Fibroblast of skin of scalp (primary cell): Measurements from ENCODE around the gene HSD17B8.
"Not testable (repeated sequence)": the region's sequence is repeated elsewhere in the genome, so short reads cannot be mapped to it uniquely, and the experiment has no call there.

Experiments used
- DNase-seq: peaks from one replicate; pipeline ENCODE4 v3.0.0-alpha.2; 2013

The HSD17B8 gene

DNA sequence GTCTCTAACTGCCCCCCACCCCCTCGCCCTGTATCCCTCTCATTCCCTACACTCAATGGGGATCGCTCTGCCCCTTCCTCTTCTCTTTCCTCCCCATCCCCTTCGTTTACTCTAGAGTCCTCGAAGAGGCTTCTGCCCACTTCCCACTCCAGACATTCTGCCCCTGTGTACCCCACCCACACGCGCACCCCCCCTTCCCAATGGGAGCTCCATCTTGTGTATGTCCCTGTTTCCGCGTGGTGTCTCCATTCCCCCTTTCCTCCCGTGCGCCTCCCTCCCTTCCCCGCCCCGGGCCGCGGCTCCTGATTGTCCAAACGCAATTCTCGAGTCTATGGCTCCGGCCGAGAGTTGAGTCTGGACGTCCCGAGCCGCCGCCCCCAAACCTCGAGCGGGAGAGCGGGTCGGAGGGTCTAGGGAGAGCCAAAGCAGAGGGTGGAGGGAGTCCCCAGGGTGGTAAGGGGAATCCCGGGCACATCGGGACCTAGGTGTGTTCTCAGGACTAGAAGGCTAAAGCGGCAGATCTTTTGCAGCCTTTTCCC, 3.2 kb downstream of the HSD17B8 start:
- peak; percentile 54 for DNase-seq

DNA sequence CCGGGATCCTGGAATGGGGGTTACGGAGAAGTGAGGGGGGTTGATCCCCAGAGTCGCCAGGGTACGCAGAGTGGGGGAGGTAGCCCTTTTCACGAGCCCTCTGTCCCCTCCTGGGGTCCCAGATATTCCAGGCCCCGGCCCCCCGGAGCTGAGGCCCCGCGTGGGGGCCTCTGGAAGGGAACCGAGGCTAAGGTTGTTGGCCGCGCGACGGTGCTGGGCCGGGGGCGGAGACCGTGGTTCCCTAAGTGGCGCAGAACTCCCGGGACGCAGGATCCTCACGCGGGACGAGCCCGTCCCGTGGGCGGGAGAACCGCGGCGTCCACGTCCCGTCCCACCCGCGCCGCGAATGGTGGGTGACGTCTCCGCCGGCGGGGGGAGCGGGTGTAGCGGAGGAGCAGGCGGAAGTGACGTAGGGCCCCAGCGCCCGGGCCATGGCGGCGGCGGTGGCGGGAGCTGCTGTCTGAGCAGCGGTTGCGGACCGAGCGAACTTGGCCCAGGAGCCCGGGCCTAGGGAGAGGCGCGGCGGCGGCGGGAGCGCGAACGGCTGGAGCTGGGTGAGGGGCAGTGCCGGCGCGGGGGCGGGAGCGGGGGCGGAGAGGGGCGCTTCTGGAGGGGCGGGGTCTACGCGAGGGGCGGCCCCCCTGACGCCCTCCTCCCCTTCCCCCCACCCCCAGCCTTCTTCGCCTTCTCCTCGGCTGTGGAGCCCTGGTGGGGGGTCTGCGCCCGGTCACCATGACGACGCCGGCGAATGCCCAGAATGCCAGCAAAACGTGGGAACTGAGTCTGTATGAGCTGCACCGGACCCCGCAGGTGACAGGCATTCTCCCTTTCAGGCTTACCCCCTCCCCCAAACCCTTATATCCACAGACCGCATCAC, 3.9 kb downstream of the HSD17B8 start, which contains the start of gene RING1:
TSS of gene RING1 (plus strand) at position 410 of the 877 bp plus-strand sequence. CDS start at position 733, 323 bp downstream.
- peak; percentile 83 for DNase-seq

DNA sequence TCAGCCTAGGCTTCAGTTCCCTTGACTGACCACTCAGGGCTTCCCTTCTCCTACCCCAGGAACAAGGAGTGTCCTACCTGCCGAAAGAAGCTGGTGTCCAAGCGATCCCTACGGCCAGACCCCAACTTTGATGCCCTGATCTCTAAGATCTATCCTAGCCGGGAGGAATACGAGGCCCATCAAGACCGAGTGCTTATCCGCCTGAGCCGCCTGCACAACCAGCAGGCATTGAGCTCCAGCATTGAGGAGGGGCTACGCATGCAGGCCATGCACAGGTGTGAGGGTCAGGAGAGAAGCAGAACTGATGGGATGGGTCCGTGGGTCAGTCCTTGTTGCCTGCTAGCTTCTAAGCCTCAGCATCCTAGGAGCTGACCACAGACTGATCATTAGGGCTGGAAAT, 5.4 kb downstream of the HSD17B8 start:
- no peak for DNase-seq

DNA sequence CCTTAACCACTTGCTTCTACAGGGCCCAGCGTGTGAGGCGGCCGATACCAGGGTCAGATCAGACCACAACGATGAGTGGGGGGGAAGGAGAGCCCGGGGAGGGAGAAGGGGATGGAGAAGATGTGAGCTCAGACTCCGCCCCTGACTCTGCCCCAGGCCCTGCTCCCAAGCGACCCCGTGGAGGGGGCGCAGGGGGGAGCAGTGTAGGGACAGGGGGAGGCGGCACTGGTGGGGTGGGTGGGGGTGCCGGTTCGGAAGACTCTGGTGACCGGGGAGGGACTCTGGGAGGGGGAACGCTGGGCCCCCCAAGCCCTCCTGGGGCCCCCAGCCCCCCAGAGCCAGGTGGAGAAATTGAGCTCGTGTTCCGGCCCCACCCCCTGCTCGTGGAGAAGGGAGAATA, 6.7 kb downstream of the HSD17B8 start:
- DNase-seq, result no peak

DNA sequence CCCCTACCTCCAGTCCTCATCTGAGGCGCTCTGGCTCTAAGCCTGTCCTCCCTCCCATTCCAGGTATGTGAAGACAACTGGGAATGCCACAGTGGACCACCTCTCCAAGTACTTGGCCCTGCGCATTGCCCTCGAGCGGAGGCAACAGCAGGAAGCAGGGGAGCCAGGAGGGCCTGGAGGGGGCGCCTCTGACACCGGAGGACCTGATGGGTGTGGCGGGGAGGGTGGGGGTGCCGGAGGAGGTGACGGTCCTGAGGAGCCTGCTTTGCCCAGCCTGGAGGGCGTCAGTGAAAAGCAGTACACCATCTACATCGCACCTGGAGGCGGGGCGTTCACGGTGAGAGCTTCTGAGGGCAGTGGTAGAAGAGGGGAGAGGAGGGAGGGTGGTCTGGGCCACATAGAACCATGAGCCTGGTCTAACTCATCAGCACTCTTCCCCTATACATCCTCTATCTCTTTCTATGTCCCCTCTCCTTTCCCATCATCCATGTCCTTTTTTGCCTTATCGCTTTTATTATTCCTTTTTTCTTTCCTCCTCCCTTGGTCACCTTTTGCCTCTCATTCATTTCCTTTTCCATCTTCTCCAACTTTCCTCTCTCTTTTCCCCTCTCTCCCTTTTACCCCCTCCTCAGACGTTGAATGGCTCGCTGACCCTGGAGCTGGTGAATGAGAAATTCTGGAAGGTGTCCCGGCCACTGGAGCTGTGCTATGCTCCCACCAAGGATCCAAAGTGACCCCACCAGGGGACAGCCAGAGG, 7.4 kb downstream of the HSD17B8 start:
- no peak for DNase-seq

DNA sequence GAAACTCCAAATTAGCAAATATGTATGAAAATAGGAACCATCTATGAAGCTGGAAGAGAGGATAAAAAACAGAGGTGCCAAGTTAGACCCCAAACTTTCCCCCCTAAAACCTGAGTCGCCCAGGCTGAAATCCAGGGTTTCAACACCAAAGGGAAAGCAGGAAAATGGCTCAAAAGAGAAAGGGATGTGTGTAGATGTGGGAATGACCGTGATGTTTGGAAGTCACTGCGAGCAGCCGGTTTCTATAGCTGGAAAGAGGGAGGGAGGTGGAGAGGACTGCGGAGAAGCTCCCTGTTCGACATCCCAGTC, 8.4 kb downstream of the HSD17B8 start:
- DNase-seq, result peak; percentile 24

DNA sequence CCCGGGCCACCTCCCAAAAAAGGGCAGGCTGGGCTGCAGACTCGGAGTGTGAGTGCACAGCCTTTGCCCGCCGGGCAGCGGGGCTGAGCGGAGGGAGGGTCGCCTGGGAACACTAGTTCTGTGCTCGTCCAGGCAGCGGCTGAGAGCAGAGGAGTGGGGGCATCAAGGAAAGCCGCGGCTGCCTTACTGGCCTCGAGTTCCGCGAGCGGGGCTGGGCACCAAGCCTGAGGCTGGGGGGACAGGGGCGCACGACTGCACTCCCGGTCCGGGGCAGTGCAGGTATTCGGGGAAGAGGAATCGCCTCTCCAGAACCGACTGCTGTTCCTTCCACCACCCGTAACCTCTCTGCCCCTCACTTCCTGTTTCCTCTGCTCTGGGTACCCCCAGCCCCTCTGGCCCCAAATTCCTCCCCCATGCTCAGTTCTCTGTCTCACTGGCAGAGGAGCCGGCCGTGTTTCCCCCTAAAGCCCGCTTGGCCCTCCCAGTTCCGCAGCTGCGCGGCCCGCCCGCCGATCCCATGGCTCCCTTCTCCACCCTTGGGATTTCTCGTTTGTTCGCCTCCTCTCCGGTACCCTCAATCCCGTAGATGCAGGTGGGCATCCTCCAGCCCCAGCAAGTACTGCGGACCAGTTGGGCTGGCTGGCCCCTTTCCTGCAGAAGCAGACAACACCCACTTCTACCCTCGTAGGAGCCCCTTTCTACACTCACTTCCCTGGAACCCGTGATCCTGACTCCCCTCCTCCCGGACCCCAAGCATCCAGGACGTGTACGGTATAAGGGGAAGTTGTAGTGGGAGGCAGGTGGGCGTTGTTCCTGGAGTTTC, 8.9 kb downstream of the HSD17B8 start:
- DNase-seq, result no peak

DNA sequence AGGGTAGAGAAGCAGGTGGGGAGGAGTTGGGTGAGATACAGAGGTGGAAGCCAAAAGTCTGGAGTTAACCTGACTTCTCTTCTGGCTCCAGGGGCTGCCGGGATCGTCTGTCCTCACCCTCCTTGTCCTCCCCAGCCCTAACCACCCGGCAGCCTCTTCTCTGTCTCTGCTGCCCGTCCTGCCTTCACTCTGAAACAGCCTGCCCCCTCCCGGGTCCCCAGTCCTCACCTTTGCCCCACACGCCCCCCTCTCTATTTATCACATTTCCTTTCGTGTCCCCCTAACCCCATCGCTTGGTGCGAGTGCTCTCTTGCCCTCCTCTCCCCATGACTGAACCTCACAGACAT, 9.5 kb downstream of the HSD17B8 start:
- DNase-seq, result no peak

DNA sequence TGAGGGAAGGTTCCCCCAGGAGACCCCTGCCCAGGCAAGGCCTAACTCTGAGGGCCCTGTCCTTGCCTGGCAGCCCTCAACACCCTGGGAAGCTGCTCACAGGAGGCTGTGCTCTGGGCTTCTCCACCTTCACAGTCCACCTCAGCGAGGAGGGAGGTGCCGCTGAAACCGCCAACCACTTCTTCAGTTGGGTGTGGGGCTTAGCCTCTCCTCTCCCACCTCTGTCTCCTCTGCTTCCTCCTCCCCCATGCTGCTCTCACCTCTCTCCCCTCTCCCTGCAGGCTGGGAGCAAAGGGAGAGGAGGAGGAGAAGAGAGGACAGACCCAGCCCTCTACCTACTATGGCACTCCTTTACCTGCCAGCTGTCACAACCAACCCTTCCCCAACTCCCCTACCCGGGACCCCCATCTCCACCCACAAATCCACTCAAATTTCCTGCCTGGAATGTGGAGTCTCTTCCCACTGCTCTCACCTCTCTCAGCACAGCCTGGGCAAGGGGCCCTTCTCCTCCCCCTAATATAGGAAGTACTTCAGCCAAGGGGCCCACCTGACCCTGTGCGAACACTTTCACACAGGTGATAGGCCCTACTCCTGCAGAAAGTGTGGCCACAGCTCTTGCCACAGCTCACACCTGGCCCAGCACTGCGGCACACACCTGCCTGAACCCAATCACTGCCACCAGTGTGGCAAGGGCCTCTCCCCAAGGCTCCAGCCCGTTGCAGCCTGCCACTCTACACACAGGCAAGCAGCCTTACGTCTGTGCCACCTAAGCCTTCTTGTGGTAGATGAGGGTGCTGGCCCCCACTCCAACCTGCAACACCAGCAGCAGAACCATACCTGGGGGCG, 11.0 kb downstream of the HSD17B8 start:
- DNase-seq, result no peak

DNA sequence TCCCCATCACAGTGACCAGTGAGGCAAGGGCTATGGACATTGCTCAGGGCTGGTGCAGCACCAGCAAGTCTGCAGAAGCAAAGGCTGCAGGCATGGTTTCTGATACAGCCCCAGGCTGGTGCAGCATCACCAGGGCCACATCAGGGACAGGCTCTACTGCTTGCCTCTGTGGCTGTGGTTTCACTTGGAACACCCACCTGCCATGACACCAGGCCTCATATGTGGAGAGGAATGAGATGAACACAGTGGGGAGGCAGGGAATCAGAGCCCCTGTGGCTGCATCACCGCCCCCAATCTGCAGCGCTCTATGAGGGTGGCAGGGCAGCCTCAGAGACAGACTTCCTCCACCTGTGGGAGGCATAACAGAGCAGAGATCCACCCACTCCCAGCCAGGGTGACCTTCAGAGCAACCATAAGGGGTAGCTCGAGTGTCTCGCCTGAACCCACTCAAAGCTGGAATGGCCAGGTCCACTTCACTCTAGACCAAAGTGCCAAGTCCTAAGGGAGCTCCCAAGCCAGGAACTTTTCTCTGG, 11.7 kb downstream of the HSD17B8 start:
- no peak for DNase-seq

DNA sequence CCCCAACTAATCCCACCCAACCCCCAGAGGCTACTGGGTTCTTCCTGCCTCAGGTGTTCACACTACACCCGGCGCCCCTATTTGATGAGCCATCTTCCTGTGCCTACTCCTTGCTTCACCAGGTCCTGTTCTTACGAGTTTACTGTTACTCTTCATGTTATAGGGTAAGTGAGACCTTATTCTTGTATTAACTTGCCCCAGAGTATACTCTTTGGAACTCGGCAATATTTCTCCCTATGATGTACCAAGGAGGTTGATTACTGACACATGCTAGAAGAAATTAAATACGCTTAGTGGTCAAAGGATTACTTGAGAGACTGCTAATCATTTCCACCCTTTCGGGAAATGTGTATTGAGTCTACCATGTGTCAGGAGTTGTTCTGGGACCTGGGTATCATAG, 12.8 kb downstream of the HSD17B8 start:
- DNase-seq, result no peak

DNA sequence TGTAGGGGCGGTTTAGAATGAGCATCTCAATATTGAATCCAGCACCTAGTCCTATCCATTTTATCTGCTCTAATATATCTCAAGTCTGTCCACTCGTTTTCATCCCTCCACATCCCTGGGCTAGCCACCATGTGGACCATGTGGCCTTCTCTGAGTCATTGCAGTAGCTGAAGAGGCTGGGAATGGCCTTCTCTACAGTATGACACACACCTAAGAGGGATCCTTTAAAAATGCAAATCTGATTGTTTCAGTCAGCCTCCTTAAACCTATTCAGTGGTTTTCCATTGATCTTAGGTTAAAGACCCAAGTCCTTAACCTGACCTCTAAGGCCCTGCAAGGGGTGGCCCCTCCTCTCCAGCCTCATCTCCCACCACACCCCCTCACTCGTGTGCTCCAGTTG, 13.2 kb downstream of the HSD17B8 start:
- no peak for DNase-seq

DNA sequence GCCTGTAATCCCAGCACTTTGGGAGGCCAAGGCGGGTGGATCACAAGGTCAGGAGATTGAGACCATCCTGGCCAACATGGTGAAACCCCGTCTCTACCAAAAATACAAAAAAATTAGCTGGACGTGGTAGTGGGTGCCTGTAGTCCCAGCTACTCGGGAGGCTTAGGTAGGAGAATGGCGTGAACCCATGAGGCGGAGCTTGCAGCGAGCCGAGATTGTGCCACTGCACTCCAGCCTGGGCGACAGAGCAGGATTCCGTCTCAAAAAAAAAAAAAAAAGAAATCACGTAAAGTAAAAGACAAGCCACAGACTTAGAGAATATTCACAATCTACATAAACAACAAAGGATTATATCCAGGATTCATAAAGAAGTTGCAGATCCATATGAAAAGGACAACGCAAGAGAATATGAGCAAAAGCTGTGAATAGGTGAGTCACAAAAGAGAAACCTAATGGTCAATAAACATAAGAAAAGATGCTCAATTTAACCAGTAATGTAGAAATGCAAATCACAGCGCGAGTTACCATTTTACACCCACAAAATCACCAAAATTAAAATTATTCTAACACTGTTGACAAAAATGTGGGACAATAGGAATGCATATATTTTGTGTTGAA, 22.2 kb downstream of the HSD17B8 start:
- not testable (repeated sequence) for DNase-seq

DNA sequence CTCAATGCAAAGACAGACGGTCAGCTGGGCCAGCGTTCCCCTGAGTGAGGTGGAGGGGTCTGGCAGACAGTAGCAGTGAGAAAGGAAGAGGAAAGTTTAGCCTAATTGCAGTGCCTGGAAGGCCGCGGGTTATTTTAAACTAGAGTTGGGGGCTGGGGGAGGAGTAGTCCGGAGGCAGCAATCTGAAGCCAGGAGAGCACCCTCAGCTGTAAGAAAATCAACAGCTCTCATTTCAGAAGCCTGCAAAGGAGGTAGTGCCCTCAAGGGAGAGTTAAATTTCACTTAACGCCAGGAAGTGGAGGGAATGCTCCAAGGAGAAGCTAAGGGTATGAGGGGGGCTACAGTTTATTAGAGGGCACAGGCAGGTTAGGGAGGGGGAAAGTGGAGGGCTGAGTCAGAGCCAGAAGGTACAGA, 30.8 kb downstream of the HSD17B8 start:
- DNase-seq, result no peak

DNA sequence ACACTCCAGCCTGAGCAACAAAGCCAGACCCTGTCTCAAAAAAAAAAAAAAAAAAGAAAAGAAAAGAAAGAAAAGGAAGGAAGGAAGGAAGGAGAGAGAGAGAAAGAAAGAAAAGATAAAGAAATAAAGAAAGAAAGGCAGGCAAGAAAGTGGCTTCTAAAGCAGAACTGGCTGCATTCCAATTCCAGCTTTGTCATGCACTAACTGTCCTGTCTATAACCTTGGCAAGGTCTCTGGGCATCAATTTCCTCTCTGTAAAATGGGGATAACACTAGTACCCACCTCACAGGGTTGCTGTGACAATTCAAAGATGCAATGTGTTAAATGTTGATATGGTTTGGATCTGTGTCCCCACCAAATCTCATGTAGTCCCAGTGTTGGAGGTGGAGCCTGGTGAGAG, 31.9 kb downstream of the HSD17B8 start:
- no peak for DNase-seq

DNA sequence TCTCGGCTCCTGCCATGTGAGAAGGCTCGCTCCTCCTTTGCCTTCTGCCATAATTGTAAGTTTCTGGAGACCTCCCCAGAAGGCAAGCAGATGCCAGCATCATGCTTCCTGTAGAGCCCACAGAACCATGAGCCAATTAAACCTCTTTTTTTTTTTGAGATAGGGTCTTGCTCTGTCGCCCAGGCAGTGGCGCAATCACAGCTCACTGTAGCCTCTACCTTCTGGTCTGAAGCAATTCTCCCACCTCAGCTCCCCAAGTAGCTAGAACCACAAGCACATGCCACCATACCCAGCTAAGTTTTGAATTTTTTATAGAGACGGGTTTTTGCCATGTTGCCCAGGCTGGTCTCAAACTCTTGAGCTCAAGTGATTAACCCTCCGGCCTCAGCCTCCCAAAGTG, 32.4 kb downstream of the HSD17B8 start:
- DNase-seq, result no peak

DNA sequence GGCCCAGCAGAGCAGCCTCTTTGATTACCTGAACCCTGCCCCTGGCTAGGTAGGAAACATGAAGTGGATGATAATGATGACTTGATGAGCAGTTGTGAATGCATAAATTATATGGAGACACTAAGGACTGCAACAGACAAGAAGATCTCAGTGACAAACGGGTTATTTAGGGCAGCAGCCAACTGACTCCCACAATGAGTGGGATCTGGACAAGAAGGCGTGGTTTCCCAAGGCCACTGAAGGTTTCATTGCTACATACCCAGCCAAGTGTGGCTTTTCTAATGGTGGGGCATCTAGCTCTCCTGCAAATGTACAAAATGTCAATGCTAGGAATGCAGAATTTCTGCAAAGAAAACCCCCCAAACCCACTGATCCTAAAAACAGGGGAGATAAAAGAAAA, 33.3 kb downstream of the HSD17B8 start:
- DNase-seq, result no peak

DNA sequence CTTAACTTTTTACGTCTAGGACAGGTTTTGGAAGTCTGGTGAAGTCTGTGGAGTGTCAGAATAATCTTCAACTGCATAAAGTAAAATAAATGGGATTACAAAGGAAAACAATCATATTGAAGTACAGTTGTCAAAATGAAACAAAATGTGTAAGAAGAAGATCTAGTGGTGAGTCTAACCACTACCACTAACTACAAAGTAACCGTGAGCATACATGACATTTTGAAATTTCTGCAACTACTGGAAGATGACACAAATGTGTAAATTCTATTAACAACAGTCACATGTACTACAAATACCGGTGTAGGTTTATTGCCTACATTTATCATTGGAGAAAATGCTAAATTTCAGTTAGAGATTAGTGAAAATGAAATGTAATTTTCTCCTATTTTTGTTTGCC, 37.5 kb downstream of the HSD17B8 start:
- DNase-seq, result no peak

DNA sequence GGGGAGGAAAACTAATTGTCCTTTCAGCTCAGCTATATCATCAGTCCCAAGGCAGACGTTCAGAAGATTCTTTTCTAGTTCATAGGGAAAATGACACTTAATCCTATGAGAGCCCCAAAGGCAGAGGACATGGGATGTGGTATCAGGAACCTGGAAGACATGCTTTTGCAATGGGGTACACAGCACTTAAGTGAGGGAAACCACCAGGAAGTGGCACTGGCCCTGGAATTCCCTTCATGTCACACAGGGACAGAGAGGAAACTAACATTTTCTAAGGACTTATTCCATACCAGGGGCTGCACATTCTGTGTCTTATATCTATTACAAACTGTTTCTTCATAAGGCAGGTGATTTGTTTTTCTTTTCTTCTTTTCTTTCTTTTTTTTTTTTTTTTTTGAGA, 39.0 kb downstream of the HSD17B8 start:
- DNase-seq, result no peak

DNA sequence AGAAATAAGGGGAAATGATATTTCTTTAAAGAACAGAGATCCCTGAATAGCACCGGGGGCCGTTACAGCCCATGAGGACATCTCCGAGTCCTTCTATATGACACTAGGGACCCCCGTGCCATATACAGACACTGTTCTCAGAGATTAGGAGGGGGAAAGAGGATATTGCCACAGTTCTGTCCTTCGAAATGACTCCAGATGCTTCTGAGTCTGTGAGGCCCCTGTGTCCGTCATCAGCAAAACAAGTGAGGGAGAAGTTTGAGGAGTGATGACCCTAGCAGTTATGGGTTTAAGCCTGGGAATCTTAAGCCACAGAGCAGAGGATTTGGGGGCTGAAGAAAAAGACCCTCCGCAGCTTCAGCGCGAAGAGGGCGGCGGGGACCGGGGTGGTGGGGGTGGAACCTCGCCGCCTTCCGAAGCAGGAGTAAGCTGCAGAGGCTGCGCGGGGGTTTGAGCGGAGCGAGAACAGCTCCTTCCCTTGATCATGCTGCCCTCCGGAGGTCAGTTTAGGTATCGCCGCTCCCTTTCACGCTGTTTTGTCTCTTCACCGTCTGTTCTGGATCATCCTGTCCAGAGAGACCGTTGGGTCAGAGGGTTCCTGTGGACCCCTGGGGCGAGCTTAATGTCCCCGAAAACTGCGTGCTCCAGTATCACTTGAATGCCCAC, 43.7 kb downstream of the HSD17B8 start:
- DNase-seq, result peak; percentile 84

DNA sequence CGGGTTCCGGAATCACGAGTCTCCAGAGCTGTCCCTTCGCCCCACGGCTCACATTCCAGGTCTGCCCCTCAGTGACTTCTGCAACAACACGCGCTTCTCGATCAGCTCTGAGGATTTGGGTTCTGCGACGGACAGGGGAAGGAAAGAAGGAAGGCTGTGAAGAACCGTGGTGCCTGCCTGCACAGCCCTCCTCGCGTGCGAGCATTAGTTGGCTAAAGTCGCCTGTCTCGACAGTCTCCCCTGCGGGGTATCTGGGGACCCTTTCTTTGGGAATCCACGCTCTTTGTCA, 44.1 kb downstream of the HSD17B8 start:
- peak; percentile 53 for DNase-seq
